ENCODE measurements around the gene VLDLR. TPM values are rescaled to one million over a fixed set of nuclear protein-coding genes. Genes with fewer than 3 reads are reported as not detected.
A peak's percentile ranks its signal among the peaks of the same experiment; 100 is the strongest.

VLDLR gene
- total and polyA plus RNA-seq, 12 donors: 17.9 to 153 (median 137) TPM

DNA sequence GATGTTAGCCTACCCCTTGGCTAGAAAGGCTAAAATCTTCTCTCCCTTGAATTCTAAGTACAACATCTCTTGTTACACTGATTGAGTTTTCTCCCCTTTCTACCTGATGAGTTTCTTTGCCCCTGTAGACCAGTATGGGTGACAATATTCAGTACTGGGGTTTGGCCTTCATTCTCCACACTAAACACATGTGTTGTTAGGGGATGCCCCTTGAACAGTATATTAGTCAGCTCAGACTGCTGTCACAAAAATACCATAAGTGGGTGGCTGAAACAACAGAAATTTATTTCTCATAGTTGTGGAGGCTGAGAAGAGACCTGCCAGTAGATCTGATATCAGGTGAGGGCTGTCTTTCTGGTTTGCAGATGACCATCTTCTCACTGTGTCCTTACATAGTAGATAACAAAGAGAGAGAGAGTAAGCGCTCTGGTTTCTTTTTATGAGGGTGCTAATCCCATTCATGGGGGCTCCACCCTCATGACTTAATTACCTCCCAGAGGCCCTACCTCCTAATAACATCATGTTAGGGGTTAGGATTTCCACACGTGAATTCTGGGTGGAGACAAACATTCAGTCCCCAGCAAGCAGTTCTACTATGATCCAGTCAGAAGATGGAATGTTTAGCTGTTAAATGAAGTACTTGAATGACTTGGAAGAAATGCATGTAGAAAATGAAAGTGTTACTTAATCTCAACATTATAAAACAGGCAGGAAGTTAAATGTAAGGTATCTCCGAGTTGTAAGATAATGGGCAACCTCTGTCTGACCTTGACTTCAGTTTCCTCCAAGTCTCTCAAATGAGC is 17.5 kb downstream of the VLDLR start:
- WGBS, 2 donors: 67 to 71% methylated on average over 3 of the region's 3 CpGs
- Histone ChIP-seq H3K27me3 (no peaks in the 10 kb centered on the region), H3K9me3 (no peaks in the 10 kb centered on the region), H3K27ac (peak overlapping the region in 1 of 10 donors; percentile 28), H3K4me3 (no peak overlapping the region), H3K36me3 (peaks cover 0 to 85% (median 18%) of the 10 kb centered on the region in 9 donors), H3K4me1 (peaks cover 0 to 34% (median 22%) of the 10 kb centered on the region in 9 donors)
- ATAC-seq: no peak
- no peak for DNase-seq
- intact Hi-C loops (cut with DNase I): loop anchor here in 1 of 10 donors (10.0 kb wide), 1 partner anchor 166 kb away; no protein-coding TSS in a partner anchor
- TF ChIP-seq, protein P1, sequence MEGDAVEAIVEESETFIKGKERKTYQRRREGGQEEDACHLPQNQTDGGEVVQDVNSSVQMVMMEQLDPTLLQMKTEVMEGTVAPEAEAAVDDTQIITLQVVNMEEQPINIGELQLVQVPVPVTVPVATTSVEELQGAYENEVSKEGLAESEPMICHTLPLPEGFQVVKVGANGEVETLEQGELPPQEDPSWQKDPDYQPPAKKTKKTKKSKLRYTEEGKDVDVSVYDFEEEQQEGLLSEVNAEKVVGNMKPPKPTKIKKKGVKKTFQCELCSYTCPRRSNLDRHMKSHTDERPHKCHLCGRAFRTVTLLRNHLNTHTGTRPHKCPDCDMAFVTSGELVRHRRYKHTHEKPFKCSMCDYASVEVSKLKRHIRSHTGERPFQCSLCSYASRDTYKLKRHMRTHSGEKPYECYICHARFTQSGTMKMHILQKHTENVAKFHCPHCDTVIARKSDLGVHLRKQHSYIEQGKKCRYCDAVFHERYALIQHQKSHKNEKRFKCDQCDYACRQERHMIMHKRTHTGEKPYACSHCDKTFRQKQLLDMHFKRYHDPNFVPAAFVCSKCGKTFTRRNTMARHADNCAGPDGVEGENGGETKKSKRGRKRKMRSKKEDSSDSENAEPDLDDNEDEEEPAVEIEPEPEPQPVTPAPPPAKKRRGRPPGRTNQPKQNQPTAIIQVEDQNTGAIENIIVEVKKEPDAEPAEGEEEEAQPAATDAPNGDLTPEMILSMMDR (IDR thresholded peaks at IDR 0.05): no peak

DNA sequence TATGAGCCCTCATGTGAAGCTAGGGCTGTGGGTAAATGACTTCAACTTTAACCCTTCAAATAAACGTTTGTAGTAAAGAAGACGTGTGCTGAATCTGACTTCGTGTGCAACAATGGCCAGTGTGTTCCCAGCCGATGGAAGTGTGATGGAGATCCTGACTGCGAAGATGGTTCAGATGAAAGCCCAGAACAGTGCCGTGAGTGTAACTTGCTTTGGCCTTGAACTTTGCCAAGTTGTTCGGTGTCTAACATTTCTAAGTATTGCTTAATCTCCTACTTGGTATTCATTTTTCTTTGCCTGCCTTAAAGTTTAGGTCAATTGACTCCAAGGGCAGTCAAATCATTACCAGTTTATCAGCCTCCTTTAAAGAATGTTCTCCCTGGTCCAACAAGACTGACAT is 18.2 kb downstream of the VLDLR start:
- ATAC-seq: peak in 1 of 8 donors; percentile 35
- H3K4me1 ChIP-seq: peaks cover 0 to 27% (median 15%) of the 10 kb centered on the region in 9 donors
- intact Hi-C loops (cut with DNase I): loop anchor here in 2 of 10 donors (10.0 kb wide), 3 partner anchors 165 to 305 kb away; no protein-coding TSS in a partner anchor
- peak overlapping the region in 1 of 10 donors; percentile 1 for H3K27ac ChIP-seq
- DNase-seq: no peak
- TF ChIP-seq, protein P1 (IDR thresholded peaks at IDR 0.05): no peak
- no peaks in the 10 kb centered on the region for H3K27me3 ChIP-seq
- H3K9me3 ChIP-seq: no peaks in the 10 kb centered on the region
- H3K4me3 ChIP-seq: no peak overlapping the region
- H3K36me3 ChIP-seq: peaks cover 0 to 92% (median 23%) of the 10 kb centered on the region in 9 donors
- WGBS, 2 donors: 84 to 94% methylated on average over 7 of the region's 7 CpGs

GRCh38 chr9:2640570-2640969 is 19.0 kb downstream of the VLDLR start:
- no peak overlapping the region for H3K4me3 ChIP-seq
- no peaks in the 10 kb centered on the region for H3K9me3 ChIP-seq
- no peak for DNase-seq
- H3K36me3 ChIP-seq: peaks cover 0 to 100% (median 29%) of the 10 kb centered on the region in 9 donors
- ATAC-seq: no peak
- no peaks in the 10 kb centered on the region for H3K27me3 ChIP-seq
- intact Hi-C loops (cut with DNase I): loop anchor here in 1 of 10 donors (10.0 kb wide), 2 partner anchors 194 to 306 kb away; no protein-coding TSS in a partner anchor
- WGBS, 2 donors: 97 to 98% methylated on average over 1 of the region's 1 CpG
- TF ChIP-seq, protein P1 (IDR thresholded peaks at IDR 0.05): no peak
- peak overlapping the region in 1 of 10 donors; percentile 1 for H3K27ac ChIP-seq
- peaks cover 0 to 22% (median 12%) of the 10 kb centered on the region in 9 donors for H3K4me1 ChIP-seq

DNA sequence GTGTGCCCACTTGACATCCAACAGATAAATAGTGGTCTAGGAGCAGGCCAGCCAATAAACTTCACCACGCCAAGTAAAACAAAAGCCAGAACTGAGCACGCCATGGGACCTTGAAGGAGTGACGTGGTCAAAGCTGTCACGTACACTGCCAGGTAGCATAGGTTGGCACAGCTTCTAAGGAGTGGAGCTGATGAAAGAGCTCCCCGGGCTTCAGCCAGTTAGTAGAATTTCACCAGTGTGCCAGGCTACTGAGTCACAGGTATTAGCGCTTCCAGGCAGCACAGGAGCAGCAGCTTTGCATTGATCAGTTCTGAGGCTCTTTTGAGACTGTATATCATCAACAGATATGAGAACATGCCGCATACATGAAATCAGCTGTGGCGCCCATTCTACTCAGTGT is 19.4 kb downstream of the VLDLR start:
- intact Hi-C loops (cut with DNase I): loop anchor here in 1 of 10 donors (10.0 kb wide), 2 partner anchors 194 to 306 kb away; no protein-coding TSS in a partner anchor
- H3K36me3 ChIP-seq: peaks cover 0 to 100% (median 33%) of the 10 kb centered on the region in 9 donors

More for the DNA sequence above, 19.4 kb downstream of the VLDLR start:
- WGBS, 2 donors: 92 to 97% methylated on average over 8 of the region's 8 CpGs
- ATAC-seq (peak in 2 of 8 donors; percentile 11 to 25), DNase-seq (no peak)
- Histone ChIP-seq H3K4me3 (no peak overlapping the region), H3K9me3 (no peaks in the 10 kb centered on the region), H3K27ac (no peak overlapping the region), H3K4me1 (peaks cover 0 to 22% (median 12%) of the 10 kb centered on the region in 9 donors), H3K27me3 (no peaks in the 10 kb centered on the region)
- TF ChIP-seq, protein P1 (IDR thresholded peaks at IDR 0.05): no peak
